ENCODE results near the gene PLPPR3. TPM values are rescaled to one million over a fixed set of nuclear protein-coding genes. Genes with fewer than 3 reads are reported as not detected.
A peak's percentile ranks its signal among the peaks of the same experiment; 100 is the strongest.

Gene PLPPR3
- total and polyA plus RNA-seq, 10 of the 15 experiments (the other 5 are each of a cell fraction or from before 2014, with no cell fraction given): 0.07 TPM; not detected in 9

GRCh38 chr19:810077-810855 lies 11.5 kb downstream of the PLPPR3 start (continued):
- TF ChIP-seq ZBTB33 (IDR thresholded peaks at IDR 0.05) (peak; percentile 18; the same call in 1 of the 2 replicates), BCLAF1 (IDR thresholded peaks at IDR 0.05) (no peak), ELK1 (IDR thresholded peaks at IDR 0.05; ENCODE audit: low read depth, low read length) (no peak), ZNF24 (IDR thresholded peaks at IDR 0.05) (no peak), NFXL1 (IDR thresholded peaks at IDR 0.05; ENCODE audit: borderline replicate concordance) (no peak)

All from GM12878 (cell line).